Osteoblast (primary cell): Measurements from ENCODE around the gene NAV2. TPM values are rescaled to one million over a fixed set of nuclear protein-coding genes. Genes with fewer than 3 reads are reported as not detected.

ENCODE experiments used
- DNase-seq: peaks from one replicate; pipeline ENCODE4 v3.0.0; 2011; ENCODE audit warnings: low spot score, mixed read lengths; ENCODE audit not compliant: insufficient read length; ENCODE audit errors: missing footprints
- H2AFZ ChIP-seq: 2 replicates; pipeline ENCODE4 v1.6.0; 2011; ENCODE audit warnings: mild to moderate bottlenecking, low read length
- H3K27ac ChIP-seq: 2 replicates; pipeline ENCODE4 v1.5.1; 2011; ENCODE audit warnings: mild to moderate bottlenecking, low read depth, low read length, moderate library complexity
- H3K27me3 ChIP-seq: 2 replicates; pipeline ENCODE4 v1.6.0; 2012; ENCODE audit warnings: mild to moderate bottlenecking, control low read depth, inconsistent platforms, low read length, moderate library complexity; ENCODE audit not compliant: insufficient read depth
- H3K36me3 ChIP-seq: 2 replicates; pipeline ENCODE4 v1.5.1; 2011; ENCODE audit warnings: mild to moderate bottlenecking, low read length, control low read depth, moderate library complexity; ENCODE audit not compliant: insufficient read depth
- H3K4me1 ChIP-seq: 2 replicates; pipeline ENCODE4 v1.5.1; 2011; ENCODE audit warnings: mild to moderate bottlenecking, low read length, control low read depth, moderate library complexity; ENCODE audit not compliant: insufficient read depth
- H3K4me2 ChIP-seq: 2 replicates; pipeline ENCODE4 v1.6.0; 2011; ENCODE audit warnings: mild to moderate bottlenecking, low read length; ENCODE audit not compliant: insufficient read depth
- H3K4me3 ChIP-seq: fragments of 200-600 bp; sonication (generic); 3 replicates; pipeline ENCODE4 v1.5.1; 2012; ENCODE audit warnings: mild to moderate bottlenecking, low read length, inconsistent platforms; ENCODE audit not compliant: insufficient read depth
- H3K79me2 ChIP-seq: 2 replicates; pipeline ENCODE4 v1.6.0; 2012; ENCODE audit warnings: mild to moderate bottlenecking, low read length, control low read depth, inconsistent platforms; ENCODE audit not compliant: insufficient read depth
- H3K9me3 ChIP-seq: 2 replicates; pipeline ENCODE4 v1.5.1; 2011; ENCODE audit warnings: low read depth, low read length, control low read depth
- H4K20me1 ChIP-seq: 2 replicates; pipeline ENCODE4 v1.6.0; 2012; ENCODE audit warnings: mild to moderate bottlenecking, low read length, control low read depth; ENCODE audit not compliant: insufficient read depth
- CTCF ChIP-seq: IDR thresholded peaks from 2 replicates; pipeline ENCODE4 v1.5.1; 2011; ENCODE audit warnings: mild to moderate bottlenecking, low read depth, low read length, moderate library complexity; ENCODE audit errors: extremely low read depth
- total RNA-seq: library from RNA; depleted of rRNA; stranded (reverse); fragments of >200 nt; gene quantifications from 2 replicates; pipeline ENCODE4 v1.2.3, GENCODE V29; 2012

Gene NAV2
- total RNA-seq, 1 donor = 8.7 TPM

- Histone ChIP-seq H3K79me2 (peaks cover 85% of the 10 kb centered on the region), H4K20me1 (peaks cover 5% of the 10 kb centered on the region), H3K4me1 (peaks cover 16% of the 10 kb centered on the region)
These were observed 136.6 kb downstream of the NAV2 start for GRCh38 chr11:19849107-19849789.

GRCh38 chr11:19849947-19850593, 137.4 kb downstream of the NAV2 start:
- Histone ChIP-seq H3K79me2 (peaks cover 86% of the 10 kb centered on the region), H3K4me1 (peaks cover 16% of the 10 kb centered on the region), H4K20me1 (peaks cover 5% of the 10 kb centered on the region), H3K4me2 (no peak overlapping the region), H3K27ac (no peak overlapping the region), H3K27me3 (no peaks in the 10 kb centered on the region), H3K9me3 (no peaks in the 10 kb centered on the region), H3K4me3 (no peak overlapping the region), H2AFZ (no peak overlapping the region), H3K36me3 (peaks cover 6% of the 10 kb centered on the region)
- DNase-seq = no peak
- TF ChIP-seq CTCF = no peak

More at GRCh38 chr11:19849107-19849789, 136.6 kb downstream of the NAV2 start:
- Histone ChIP-seq H3K27me3 (no peaks in the 10 kb centered on the region), H3K9me3 (no peaks in the 10 kb centered on the region), H3K27ac (no peak overlapping the region), H2AFZ (no peak overlapping the region), H3K4me3 (no peak overlapping the region), H3K36me3 (peaks cover 6% of the 10 kb centered on the region), H3K4me2 (no peak overlapping the region)
- no peak for TF ChIP-seq CTCF
- no peak for DNase-seq

- no peak for TF ChIP-seq CTCF
- peaks cover 16% of the 10 kb centered on the region for H3K4me1 ChIP-seq
- no peaks in the 10 kb centered on the region for H3K27me3 ChIP-seq
- H3K4me2 ChIP-seq = no peak overlapping the region
- no peak overlapping the region for H3K4me3 ChIP-seq
- DNase-seq = no peak
- peaks cover 9% of the 10 kb centered on the region for H4K20me1 ChIP-seq
- peaks cover under 1% of the 10 kb centered on the region for H3K36me3 ChIP-seq
- peaks cover 88% of the 10 kb centered on the region for H3K79me2 ChIP-seq
- H3K9me3 ChIP-seq = no peaks in the 10 kb centered on the region
- H2AFZ ChIP-seq = no peak overlapping the region
- H3K27ac ChIP-seq = no peak overlapping the region
These were observed 139.7 kb downstream of the NAV2 start for GRCh38 chr11:19852288-19852687.

- no peak overlapping the region for H3K4me2 ChIP-seq
- peaks cover 85% of the 10 kb centered on the region for H3K79me2 ChIP-seq
These were observed 140.4 kb downstream of the NAV2 start for GRCh38 chr11:19853016-19853415.

More at GRCh38 chr11:19853016-19853415, 140.4 kb downstream of the NAV2 start:
- no peak for TF ChIP-seq CTCF
- peak overlapping the region; percentile 26 for H3K27ac ChIP-seq
- no peak overlapping the region for H2AFZ ChIP-seq
- DNase-seq = no peak
- peaks cover 16% of the 10 kb centered on the region for H3K4me1 ChIP-seq
- no peaks in the 10 kb centered on the region for H3K27me3 ChIP-seq
- H4K20me1 ChIP-seq = peaks cover 9% of the 10 kb centered on the region
- no peak overlapping the region for H3K4me3 ChIP-seq
- no peaks in the 10 kb centered on the region for H3K9me3 ChIP-seq
- peaks cover 4% of the 10 kb centered on the region for H3K36me3 ChIP-seq
